MCF 10A (cell line): ENCODE data around the gene REV3L. TPM values are rescaled to one million over a fixed set of nuclear protein-coding genes. Genes with fewer than 3 reads are reported as not detected.

Source experiments
- BruUV-seq: library from RNA; stranded (reverse); fragments of 400-500 nt; replicated peaks from 2 replicates; lab custom pipeline; 2021; lab: Mats Ljungman, UMichigan
- CTCF ChIA-PET: fragments of 300-600 bp; sonication (Branson Sonifier 250); formaldehyde crosslinking; extraction: SDS; loops from one replicate; lab custom pipeline; 2021; ENCODE audit warnings: antibody characterized with exemption, inconsistent platforms; lab: Yijun Ruan, JAX
- POLR2A ChIA-PET: fragments of 300-600, 350-650 bp; sonication (Branson Sonifier 250); formaldehyde crosslinking; extraction: SDS; loops from one replicate; lab custom pipeline; 2020; ENCODE audit warnings: antibody characterized with exemption, inconsistent platforms; lab: Yijun Ruan, JAX
- DNase-seq: peaks from one replicate; pipeline ENCODE4 v3.0.0-alpha.2; 2018; ENCODE audit not compliant: unreplicated experiment
- H3K27ac Mint-ChIP-seq: one replicate; pipeline ENCODE4 v1.8.0; 2022; ENCODE audit warnings: mild to moderate bottlenecking, low read depth, mixed read lengths; ENCODE audit not compliant: unreplicated experiment
- H3K27me3 Mint-ChIP-seq: one replicate; pipeline ENCODE4 v1.8.0; 2022; ENCODE audit warnings: mixed read lengths; ENCODE audit not compliant: insufficient read depth, unreplicated experiment
- H3K36me3 Mint-ChIP-seq: one replicate; pipeline ENCODE4 v1.8.0; 2022; ENCODE audit warnings: mild to moderate bottlenecking, moderate library complexity, mixed read lengths; ENCODE audit not compliant: insufficient read depth, unreplicated experiment
- H3K4me1 Mint-ChIP-seq: one replicate; pipeline ENCODE4 v1.8.0; 2022; ENCODE audit warnings: mixed read lengths; ENCODE audit not compliant: insufficient read depth, unreplicated experiment
- H3K4me3 Mint-ChIP-seq: one replicate; pipeline ENCODE4 v1.8.0; 2022; ENCODE audit warnings: mild to moderate bottlenecking, moderate library complexity, mixed read lengths; ENCODE audit not compliant: unreplicated experiment
- H3K9me3 Mint-ChIP-seq: one replicate; pipeline ENCODE4 v1.8.0; 2022; ENCODE audit warnings: mixed read lengths; ENCODE audit not compliant: unreplicated experiment
- intact Hi-C: fragments of 100-400 bp; cut with micrococcal nuclease; formaldehyde crosslinking; loops from 2 replicates; pipeline ENCODE4 v1.14.1; 2022
- total RNA-seq: library from RNA; stranded (reverse); gene quantifications from 2 replicates; pipeline ENCODE4 v1.2.3, GENCODE V29; 2022
- TF ChIP-seq, protein P1 (sequence below): fragments of 200-600 bp; IDR thresholded peaks from one replicate; pipeline ENCODE4 v1.8.0; 2022; ENCODE audit warnings: antibody characterized with exemption, mild to moderate bottlenecking; ENCODE audit not compliant: unreplicated experiment

REV3L gene
- total RNA-seq, 1 experiment from 2014 or later: 31.2 TPM

DNA sequence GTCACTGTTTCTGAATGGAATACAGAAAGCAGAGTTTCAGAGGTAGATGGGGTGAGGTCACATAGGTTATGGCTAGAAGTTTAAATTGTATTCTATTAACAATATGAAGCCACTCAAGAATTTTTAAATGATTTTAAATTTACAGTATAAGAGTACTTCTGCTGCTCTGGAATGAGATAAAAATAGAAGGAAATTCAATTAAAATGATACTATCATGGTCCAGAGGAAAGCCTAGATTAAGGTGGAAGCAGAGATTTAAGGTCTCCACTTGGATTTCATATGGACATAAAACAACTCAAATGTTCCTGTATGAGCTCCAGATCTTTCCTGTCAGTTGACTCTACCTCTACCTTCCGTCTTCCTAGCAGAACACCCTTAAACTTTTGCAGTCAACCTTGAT, 68.6 kb downstream of the REV3L start:
- CTCF ChIA-PET: interaction anchor here (0.6 kb wide), 1 partner anchor 64 kb away, joined by 3 read pairs; no protein-coding TSS in a partner anchor
- no peak overlapping the region for H3K4me3 Mint-ChIP-seq

DNA sequence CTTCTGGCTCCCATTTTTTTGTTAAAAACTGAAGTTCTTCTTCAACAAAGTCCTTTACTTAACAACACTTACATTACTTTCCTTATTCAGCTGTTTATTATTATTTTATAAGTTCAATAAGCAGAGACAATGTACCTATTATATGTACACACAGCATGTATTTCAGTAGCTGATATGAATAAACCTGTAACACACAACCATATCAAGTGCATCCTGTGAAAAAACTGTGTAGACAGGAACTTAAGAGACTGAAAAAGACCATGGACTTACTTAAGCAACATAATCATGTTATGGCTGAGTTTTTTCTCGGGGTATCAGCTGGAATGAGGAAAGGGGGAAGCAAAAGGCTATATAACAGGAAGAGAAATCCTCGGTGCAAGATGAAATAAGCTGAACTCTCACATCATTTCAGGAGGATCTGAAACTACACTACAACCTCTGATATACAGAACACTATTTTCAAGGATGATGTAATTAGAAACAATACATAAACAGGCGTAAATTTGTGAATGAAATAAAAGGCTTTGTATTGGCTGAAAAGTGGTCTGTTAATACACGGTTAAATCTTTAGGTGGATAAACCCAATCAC, 70.9 kb downstream of the REV3L start:
- no peak for DNase-seq
- TF ChIP-seq, protein P1, sequence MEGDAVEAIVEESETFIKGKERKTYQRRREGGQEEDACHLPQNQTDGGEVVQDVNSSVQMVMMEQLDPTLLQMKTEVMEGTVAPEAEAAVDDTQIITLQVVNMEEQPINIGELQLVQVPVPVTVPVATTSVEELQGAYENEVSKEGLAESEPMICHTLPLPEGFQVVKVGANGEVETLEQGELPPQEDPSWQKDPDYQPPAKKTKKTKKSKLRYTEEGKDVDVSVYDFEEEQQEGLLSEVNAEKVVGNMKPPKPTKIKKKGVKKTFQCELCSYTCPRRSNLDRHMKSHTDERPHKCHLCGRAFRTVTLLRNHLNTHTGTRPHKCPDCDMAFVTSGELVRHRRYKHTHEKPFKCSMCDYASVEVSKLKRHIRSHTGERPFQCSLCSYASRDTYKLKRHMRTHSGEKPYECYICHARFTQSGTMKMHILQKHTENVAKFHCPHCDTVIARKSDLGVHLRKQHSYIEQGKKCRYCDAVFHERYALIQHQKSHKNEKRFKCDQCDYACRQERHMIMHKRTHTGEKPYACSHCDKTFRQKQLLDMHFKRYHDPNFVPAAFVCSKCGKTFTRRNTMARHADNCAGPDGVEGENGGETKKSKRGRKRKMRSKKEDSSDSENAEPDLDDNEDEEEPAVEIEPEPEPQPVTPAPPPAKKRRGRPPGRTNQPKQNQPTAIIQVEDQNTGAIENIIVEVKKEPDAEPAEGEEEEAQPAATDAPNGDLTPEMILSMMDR: no peak
- Mint-ChIP-seq H3K27me3 (no peaks in the 10 kb centered on the region), H3K27ac (no peak overlapping the region), H3K4me3 (no peak overlapping the region), H3K4me1 (peaks cover 10% of the 10 kb centered on the region), H3K9me3 (no peaks in the 10 kb centered on the region), H3K36me3 (peaks cover 32% of the 10 kb centered on the region)
- intact Hi-C loops: no loop called here
- ChIA-PET POLR2A (no interaction called here), CTCF (interaction anchor here (0.5 to 0.6 kb wide), 3 partner anchors 16 to 631 kb away, joined by 3 to 5 read pairs (median 4); no protein-coding TSS in a partner anchor)
- no TSS peak for BruUV-seq

More for the DNA sequence above, 68.6 kb downstream of the REV3L start:
- H3K36me3 Mint-ChIP-seq: peaks cover 19% of the 10 kb centered on the region
- no peaks in the 10 kb centered on the region for H3K9me3 Mint-ChIP-seq
- no peaks in the 10 kb centered on the region for H3K27me3 Mint-ChIP-seq
- TF ChIP-seq, protein P1: no peak
- H3K27ac Mint-ChIP-seq: no peak overlapping the region
- peaks cover 21% of the 10 kb centered on the region for H3K4me1 Mint-ChIP-seq
- POLR2A ChIA-PET: no interaction called here
- no peak for DNase-seq
- intact Hi-C loops: no loop called here
- no TSS peak for BruUV-seq

DNA sequence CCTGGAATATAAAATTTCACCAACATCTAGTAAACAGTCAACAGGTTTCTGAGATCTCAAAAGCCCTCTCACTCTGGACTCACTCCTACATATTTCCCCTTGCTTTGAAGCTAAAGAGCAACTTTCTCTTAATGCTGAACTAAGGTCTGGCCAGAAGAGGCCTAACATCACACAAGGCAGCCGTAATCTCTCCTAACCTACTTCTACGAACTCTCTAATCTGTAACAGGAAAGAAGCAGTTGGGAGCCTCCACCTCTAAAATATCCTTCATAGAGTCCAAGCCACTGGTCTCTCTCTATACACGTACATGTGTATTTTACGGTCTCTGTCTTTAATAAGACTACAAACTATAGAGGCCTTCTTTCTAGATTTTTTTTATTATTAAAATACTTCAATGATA, 72.0 kb downstream of the REV3L start:
- peaks cover 32% of the 10 kb centered on the region for H3K36me3 Mint-ChIP-seq
- H3K9me3 Mint-ChIP-seq: no peaks in the 10 kb centered on the region
- H3K4me3 Mint-ChIP-seq: no peak overlapping the region
- H3K27ac Mint-ChIP-seq: no peak overlapping the region
- DNase-seq: no peak
- peaks cover 5% of the 10 kb centered on the region for H3K4me1 Mint-ChIP-seq
- ChIA-PET CTCF (no interaction called here), POLR2A (interaction anchor here (0.8 kb wide), 1 partner anchor 73 kb away, joined by 3 read pairs; no protein-coding TSS in a partner anchor)
- intact Hi-C loops: no loop called here
- BruUV-seq: no TSS peak
- TF ChIP-seq, protein P1: no peak
- H3K27me3 Mint-ChIP-seq: no peaks in the 10 kb centered on the region

GRCh38 chr6:111410371-111410770, 72.6 kb downstream of the REV3L start:
- Mint-ChIP-seq H3K4me3 (no peak overlapping the region), H3K27ac (no peak overlapping the region), H3K4me1 (peaks cover 7% of the 10 kb centered on the region), H3K9me3 (no peaks in the 10 kb centered on the region), H3K36me3 (peaks cover 32% of the 10 kb centered on the region), H3K27me3 (no peaks in the 10 kb centered on the region)
- ChIA-PET POLR2A (interaction anchor here (0.8 kb wide), 1 partner anchor 73 kb away, joined by 3 read pairs; no protein-coding TSS in a partner anchor), CTCF (no interaction called here)
- BruUV-seq: no TSS peak
- no peak for DNase-seq
- TF ChIP-seq, protein P1: no peak
- intact Hi-C loops: no loop called here
